HL-60 (cell line): ENCODE measurements around the gene SLC35E4.

Source experiments
- DNase-seq, 2 experiments: peaks; one replicate each; pipeline ENCODE4 v3.0.0-alpha.2; 2010 to 2020; ENCODE audit warnings: low read depth in 1 of 2, low spot score in 1 of 2
- H3K27ac ChIP-seq: fragments of 250-450 bp; sonication (Bioruptor Pico); replicated peaks from 2 replicates; pipeline ENCODE4 v1.5.1; 2020; ENCODE audit warnings: mild to moderate bottlenecking, moderate library complexity
- H3K27me3 ChIP-seq: fragments of 250-450 bp; sonication (Bioruptor Pico); 2 replicates; pipeline ENCODE4 v1.5.1; 2021; ENCODE audit warnings: mild to moderate bottlenecking, moderate library complexity; ENCODE audit not compliant: insufficient read depth, poor library complexity, severe bottlenecking
- H3K4me3 ChIP-seq: replicated peaks from 2 replicates; pipeline ENCODE4 v1.5.1; 2011; ENCODE audit warnings: mild to moderate bottlenecking, control low read depth, low read length; ENCODE audit not compliant: insufficient read depth
- GABPA ChIP-seq: IDR thresholded peaks from 2 replicates; pipeline ENCODE4 v1.6.1; 2012; ENCODE audit warnings: low read depth
- POLR2AphosphoS5 ChIP-seq: IDR thresholded peaks from 2 replicates; pipeline ENCODE4 v1.6.1; 2012; ENCODE audit warnings: low read depth
- REST ChIP-seq: IDR thresholded peaks from 2 replicates; pipeline ENCODE4 v1.6.1; 2012; ENCODE audit warnings: low read depth; ENCODE audit not compliant: insufficient replicate concordance
- SPI1 ChIP-seq: IDR thresholded peaks from 2 replicates; pipeline ENCODE4 v1.6.1; 2012; ENCODE audit warnings: low read depth, mild to moderate bottlenecking, borderline replicate concordance
- TF ChIP-seq, protein P1 (sequence below): IDR thresholded peaks from one replicate; pipeline ENCODE4 v1.5.1; 2011; ENCODE audit warnings: low read length, control low read depth, inconsistent platforms; ENCODE audit not compliant: insufficient read depth

Gene SLC35E4

DNA sequence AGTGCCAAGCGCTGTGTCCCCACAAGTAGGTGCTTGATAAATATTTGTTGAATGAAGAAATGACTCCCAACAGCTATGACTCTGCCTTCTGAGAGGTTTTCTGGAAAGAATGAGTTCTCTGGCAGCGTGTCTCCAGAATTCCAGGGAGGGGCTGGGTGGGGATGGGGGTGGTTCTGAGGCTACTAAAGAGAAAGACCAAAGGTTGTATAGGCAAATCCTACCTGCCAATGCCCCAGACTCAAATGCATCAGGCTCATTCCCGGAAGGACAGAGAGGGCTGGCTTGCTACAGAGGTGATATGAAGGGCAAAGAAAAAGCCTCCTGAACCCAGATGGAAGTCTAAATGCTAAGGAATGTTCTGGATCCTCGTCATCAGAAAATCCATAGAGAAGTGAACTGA is 30.2 kb downstream of the SLC35E4 start:
- H3K27ac ChIP-seq = no peak overlapping the region
- TF ChIP-seq POLR2AphosphoS5 = no peak
- TF ChIP-seq GABPA = no peak
- no peak for TF ChIP-seq REST
- TF ChIP-seq, protein P1, sequence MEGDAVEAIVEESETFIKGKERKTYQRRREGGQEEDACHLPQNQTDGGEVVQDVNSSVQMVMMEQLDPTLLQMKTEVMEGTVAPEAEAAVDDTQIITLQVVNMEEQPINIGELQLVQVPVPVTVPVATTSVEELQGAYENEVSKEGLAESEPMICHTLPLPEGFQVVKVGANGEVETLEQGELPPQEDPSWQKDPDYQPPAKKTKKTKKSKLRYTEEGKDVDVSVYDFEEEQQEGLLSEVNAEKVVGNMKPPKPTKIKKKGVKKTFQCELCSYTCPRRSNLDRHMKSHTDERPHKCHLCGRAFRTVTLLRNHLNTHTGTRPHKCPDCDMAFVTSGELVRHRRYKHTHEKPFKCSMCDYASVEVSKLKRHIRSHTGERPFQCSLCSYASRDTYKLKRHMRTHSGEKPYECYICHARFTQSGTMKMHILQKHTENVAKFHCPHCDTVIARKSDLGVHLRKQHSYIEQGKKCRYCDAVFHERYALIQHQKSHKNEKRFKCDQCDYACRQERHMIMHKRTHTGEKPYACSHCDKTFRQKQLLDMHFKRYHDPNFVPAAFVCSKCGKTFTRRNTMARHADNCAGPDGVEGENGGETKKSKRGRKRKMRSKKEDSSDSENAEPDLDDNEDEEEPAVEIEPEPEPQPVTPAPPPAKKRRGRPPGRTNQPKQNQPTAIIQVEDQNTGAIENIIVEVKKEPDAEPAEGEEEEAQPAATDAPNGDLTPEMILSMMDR = no peak
- H3K27me3 ChIP-seq = peaks cover 3% of the 10 kb centered on the region
- H3K4me3 ChIP-seq = no peak overlapping the region
- DNase-seq = no peak

DNA sequence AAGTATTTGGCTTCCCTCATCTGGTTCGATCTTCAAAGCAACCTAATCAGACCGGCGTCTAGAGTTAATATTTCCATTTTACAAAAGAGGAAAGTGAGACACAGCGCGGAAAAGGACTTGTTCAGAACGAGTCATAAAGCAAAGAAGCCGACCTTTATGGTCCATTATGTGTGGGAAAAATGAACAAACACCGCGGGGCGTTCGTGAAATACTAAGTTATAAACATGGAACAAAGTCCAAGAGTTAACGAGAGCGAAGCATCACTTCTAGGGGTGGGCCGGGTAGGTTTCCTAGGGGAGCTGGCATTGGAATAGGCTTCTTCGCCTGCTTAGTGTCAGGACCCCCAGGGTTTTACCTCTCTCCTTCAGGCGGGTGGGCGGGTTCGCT is 31.5 kb downstream of the SLC35E4 start:
- Histone ChIP-seq H3K27ac (no peak overlapping the region), H3K27me3 (peaks cover 3% of the 10 kb centered on the region), H3K4me3 (peak overlapping the region; percentile 93)
- TF ChIP-seq GABPA (no peak), REST (no peak), POLR2AphosphoS5 (no peak), SPI1 (no peak)
- TF ChIP-seq, protein P1 = no peak
- no peak for DNase-seq

GRCh38 chr22:30667494-30668385 is 32.2 kb downstream of the SLC35E4 start, which contains the start of gene DUSP18:
Gene DUSP18 (minus strand): TSS chr22:30667875. CDS start chr22:30664003, 3,872 bp downstream.
- Histone ChIP-seq H3K27me3 (peaks cover 3% of the 10 kb centered on the region), H3K27ac (peak within 1 kb of the TSS; percentile 41; the same call in 1 of the 2 replicates), H3K4me3 (peak within 1 kb of the TSS; percentile 93)
- DNase-seq = peak; percentile 82 to 86
- TF ChIP-seq, protein P1 = no peak
- peak; percentile 22; the same call in 1 of the 2 replicates for TF ChIP-seq POLR2AphosphoS5
- TF ChIP-seq SPI1 = 0 out of 2 replicates have a peak, but pooled peaks have one; percentile 4

DNA sequence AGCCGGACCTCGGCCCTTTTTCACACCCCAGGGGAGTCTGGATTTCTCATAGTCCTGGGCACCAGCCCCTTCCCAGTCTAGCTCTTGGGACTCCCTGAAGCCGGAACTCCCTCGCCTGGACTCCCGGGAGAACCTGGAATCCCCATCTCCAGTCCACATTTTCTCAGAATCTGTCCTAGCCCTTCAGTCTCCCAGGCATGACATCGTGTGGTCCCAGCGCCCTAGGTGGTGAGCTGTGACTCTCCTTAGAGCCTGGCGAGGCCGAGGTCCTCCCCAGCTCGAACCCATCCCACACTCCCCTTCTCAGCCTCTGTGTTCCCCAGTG is 32.8 kb downstream of the SLC35E4 start:
- no peak overlapping the region for H3K27ac ChIP-seq
- no peak for TF ChIP-seq POLR2AphosphoS5
- no peak for TF ChIP-seq GABPA

More for the DNA sequence above, 32.8 kb downstream of the SLC35E4 start:
- Histone ChIP-seq H3K4me3 (peak overlapping the region; percentile 93), H3K27me3 (peaks cover 3% of the 10 kb centered on the region)
- no peak for DNase-seq
